ENCODE data around the gene COL27A1. TPM values are rescaled to one million over a fixed set of nuclear protein-coding genes. Genes with fewer than 3 reads are reported as not detected.

COL27A1 gene
- total RNA-seq, 1 experiment from 2014 or later: 20.1 TPM

DNA sequence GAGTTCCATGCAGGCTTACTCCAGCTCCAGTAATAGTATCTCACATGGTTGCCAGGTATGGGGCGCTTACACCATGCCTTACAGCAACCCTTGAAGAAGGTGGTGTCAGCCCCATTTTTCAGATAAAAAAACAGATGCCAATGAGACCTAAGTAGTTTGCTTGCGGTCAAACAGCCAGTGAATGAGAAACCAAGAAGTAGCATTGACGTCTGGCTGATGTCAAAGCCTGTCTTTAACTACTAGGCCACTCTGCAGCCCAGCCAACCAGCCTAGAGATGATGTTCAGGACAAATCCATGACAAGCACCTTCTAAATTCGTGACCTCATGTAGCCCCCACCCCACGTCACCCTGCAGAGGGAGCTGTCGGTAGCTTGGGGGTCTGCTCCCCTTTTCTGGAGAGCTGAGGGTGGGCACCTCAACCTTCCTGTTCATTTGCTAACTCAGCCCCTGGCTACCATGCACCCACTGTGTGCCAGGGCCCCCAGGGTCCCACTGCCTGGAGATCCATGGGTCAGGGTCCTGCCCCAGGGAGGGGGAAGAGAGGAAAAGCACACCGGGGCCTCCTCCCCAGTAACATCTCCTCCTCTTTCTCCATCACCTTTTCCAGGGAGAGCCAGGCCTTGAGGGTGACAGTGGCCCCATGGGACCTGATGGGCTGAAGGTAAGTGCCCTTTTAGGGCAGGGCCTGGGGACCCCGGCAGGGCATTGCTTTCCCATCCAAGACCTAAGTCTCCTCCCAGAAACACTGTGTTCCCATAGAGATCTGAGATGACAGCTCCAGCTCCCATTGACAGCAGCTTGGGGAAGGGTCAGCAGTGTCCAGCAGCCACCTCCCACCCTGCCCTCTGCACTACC is 115.0 kb downstream of the COL27A1 start:
- no peaks in the 10 kb centered on the region for H3K4me1 Mint-ChIP-seq (ENCODE audit: low read depth, unreplicated experiment)
- H3K27me3 Mint-ChIP-seq (ENCODE audit: unreplicated experiment): no peaks in the 10 kb centered on the region
- TF ChIP-seq, protein P1, sequence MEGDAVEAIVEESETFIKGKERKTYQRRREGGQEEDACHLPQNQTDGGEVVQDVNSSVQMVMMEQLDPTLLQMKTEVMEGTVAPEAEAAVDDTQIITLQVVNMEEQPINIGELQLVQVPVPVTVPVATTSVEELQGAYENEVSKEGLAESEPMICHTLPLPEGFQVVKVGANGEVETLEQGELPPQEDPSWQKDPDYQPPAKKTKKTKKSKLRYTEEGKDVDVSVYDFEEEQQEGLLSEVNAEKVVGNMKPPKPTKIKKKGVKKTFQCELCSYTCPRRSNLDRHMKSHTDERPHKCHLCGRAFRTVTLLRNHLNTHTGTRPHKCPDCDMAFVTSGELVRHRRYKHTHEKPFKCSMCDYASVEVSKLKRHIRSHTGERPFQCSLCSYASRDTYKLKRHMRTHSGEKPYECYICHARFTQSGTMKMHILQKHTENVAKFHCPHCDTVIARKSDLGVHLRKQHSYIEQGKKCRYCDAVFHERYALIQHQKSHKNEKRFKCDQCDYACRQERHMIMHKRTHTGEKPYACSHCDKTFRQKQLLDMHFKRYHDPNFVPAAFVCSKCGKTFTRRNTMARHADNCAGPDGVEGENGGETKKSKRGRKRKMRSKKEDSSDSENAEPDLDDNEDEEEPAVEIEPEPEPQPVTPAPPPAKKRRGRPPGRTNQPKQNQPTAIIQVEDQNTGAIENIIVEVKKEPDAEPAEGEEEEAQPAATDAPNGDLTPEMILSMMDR (IDR thresholded peaks at IDR 0.05; ENCODE audit: unreplicated experiment): no peak
- H3K27ac Mint-ChIP-seq (ENCODE audit: unreplicated experiment): no peak overlapping the region
- intact Hi-C loops (cut with micrococcal nuclease; ENCODE audit: unreplicated experiment): loop anchor here (5.0 kb wide), 2 partner anchors 113 to 163 kb away; partner anchors contain the start of gene COL27A1
- no peak for DNase-seq
- CTCF ChIA-PET: interaction anchor here (1.8 to 2.1 kb wide), 2 partner anchors 162 to 188 kb away, joined by 9 to 11 read pairs; no protein-coding TSS in a partner anchor
- H3K36me3 Mint-ChIP-seq (ENCODE audit: insufficient read depth, unreplicated experiment): no peaks in the 10 kb centered on the region
- no peak overlapping the region for H3K4me3 Mint-ChIP-seq (ENCODE audit: low read depth, unreplicated experiment)
- no TSS peak for BruUV-seq (replicated peaks)
- no peaks in the 10 kb centered on the region for H3K9me3 Mint-ChIP-seq (ENCODE audit: low read depth, unreplicated experiment)

DNA sequence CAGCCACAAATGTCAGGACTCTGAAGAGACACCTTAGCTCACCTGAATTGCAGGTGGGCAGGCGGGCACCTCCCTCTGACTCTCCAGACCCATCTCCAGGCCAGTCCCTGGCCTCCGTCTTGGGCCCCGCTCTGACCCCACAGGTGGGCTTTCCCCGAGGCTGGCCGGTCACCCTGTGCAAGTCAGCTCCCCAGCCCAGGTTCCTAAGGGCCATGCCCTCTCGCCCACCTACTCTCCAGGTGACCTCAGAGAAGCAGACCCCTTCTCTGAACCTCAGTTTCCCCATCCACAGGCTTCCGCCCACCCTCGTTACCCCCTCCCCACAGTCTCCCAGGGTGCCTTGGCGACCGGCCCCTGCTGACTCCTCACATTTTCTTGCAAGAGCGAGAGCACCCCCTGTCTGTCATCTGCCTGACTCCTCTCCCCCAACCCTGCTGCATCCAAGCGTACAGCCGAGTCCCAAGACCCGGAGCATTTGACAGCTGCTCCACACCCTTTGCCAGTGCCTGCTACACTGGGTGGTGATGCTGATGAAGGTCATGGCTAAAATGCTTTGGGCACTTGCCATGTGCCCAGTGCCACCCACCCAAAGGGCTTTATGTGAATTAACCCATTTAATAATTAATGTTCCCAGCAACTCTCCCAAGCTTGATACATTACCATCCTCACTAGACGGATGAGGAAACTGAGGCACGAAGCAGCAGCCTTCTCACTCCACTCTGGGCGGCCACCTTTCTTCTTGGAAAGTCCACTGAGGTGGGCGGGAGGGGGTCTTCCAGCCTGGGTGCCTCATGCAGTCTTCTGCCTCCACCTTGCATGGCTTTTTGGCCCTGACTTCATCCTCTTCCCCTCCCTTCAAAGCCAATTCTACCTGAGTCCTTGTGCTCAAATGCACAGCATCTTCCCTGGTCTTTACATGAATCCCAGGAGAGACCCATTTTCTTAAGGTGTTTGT is 116.5 kb downstream of the COL27A1 start:
- no TSS peak for BruUV-seq (replicated peaks)
- H3K4me3 Mint-ChIP-seq (ENCODE audit: low read depth, unreplicated experiment): no peak overlapping the region
- DNase-seq: peak; percentile 57
- intact Hi-C loops (cut with micrococcal nuclease; ENCODE audit: unreplicated experiment): loop anchor here (5.0 kb wide), 2 partner anchors 115 to 165 kb away; partner anchors contain the start of gene COL27A1
- no peaks in the 10 kb centered on the region for H3K27me3 Mint-ChIP-seq (ENCODE audit: unreplicated experiment)
- TF ChIP-seq, protein P1 (IDR thresholded peaks at IDR 0.05; ENCODE audit: unreplicated experiment): no peak
- CTCF ChIA-PET: interaction anchor here (1.8 to 2.1 kb wide), 2 partner anchors 164 to 189 kb away, joined by 9 to 11 read pairs; no protein-coding TSS in a partner anchor
- H3K9me3 Mint-ChIP-seq (ENCODE audit: low read depth, unreplicated experiment): no peaks in the 10 kb centered on the region
- no peaks in the 10 kb centered on the region for H3K36me3 Mint-ChIP-seq (ENCODE audit: insufficient read depth, unreplicated experiment)
- no peak overlapping the region for H3K27ac Mint-ChIP-seq (ENCODE audit: unreplicated experiment)
- no peaks in the 10 kb centered on the region for H3K4me1 Mint-ChIP-seq (ENCODE audit: low read depth, unreplicated experiment)

DNA sequence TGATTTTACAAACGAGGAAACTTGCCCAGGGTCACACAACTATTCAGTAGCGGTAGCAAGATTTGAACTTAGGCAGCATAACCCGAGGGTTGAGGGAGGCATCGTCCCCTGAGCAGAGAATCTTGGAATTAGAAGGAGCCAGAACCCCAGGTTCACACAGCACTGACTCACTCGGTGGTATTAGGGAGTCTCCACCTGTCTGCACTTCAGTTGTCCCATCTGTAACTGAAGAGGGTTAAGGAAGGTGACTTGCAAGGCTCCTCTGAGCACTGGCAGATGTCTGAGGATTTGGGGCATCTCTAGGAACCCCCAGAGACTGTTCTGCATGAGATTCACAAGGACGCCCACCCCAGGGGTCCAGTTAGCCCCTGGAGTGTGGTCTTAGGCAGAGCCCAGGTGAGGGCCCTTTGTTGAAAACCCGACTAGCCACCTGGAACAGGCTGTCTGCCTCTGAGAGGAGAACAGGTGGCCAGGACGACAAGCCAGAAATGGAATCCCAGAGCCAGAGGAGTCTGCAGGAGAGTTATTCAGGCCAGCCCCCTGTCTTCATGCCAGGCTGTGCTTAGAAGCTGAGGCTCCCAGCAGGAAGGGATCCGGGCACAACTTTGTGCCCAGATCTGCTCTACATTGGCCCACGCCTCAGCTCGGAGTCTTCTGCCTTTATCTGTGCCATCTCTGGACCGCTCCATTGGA is 117.5 kb downstream of the COL27A1 start:
- Mint-ChIP-seq H3K9me3 (ENCODE audit: low read depth, unreplicated experiment) (no peaks in the 10 kb centered on the region), H3K27me3 (ENCODE audit: unreplicated experiment) (no peaks in the 10 kb centered on the region), H3K4me3 (ENCODE audit: low read depth, unreplicated experiment) (no peak overlapping the region), H3K36me3 (ENCODE audit: insufficient read depth, unreplicated experiment) (no peaks in the 10 kb centered on the region), H3K27ac (ENCODE audit: unreplicated experiment) (no peak overlapping the region), H3K4me1 (ENCODE audit: low read depth, unreplicated experiment) (no peaks in the 10 kb centered on the region)
- BruUV-seq (replicated peaks): no TSS peak
- intact Hi-C loops (cut with micrococcal nuclease; ENCODE audit: unreplicated experiment): loop anchor here (5.0 kb wide), 2 partner anchors 116 to 166 kb away; partner anchors contain the start of gene COL27A1
- TF ChIP-seq, protein P1 (IDR thresholded peaks at IDR 0.05; ENCODE audit: unreplicated experiment): no peak
- CTCF ChIA-PET: no interaction called here
- no peak for DNase-seq

DNA sequence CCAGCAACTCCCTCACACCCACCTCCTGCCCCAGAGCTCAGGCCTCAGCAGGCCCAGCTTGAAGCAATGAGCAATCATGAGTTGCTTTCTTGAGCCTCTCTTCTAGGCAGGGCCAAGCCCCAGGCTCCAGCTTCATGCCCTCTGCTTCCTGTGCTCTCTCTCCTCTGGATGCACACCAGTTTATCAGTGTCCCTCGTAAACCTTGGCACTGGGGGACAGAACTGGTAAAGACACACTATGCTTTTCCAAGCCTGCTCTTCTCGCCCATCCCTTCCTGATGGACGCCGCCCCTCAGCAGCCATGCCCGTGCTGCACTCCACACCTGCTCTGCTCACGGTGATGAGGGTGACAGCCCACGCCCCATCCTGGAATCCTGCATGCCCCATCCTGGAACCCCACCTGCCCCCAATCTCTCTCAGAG is 118.1 kb downstream of the COL27A1 start:
- intact Hi-C loops (cut with micrococcal nuclease; ENCODE audit: unreplicated experiment): loop anchor here (5.0 kb wide), 2 partner anchors 116 to 166 kb away; partner anchors contain the start of gene COL27A1
- no peak overlapping the region for H3K4me3 Mint-ChIP-seq (ENCODE audit: low read depth, unreplicated experiment)
- BruUV-seq (replicated peaks): no TSS peak
- no peaks in the 10 kb centered on the region for H3K27me3 Mint-ChIP-seq (ENCODE audit: unreplicated experiment)
- H3K4me1 Mint-ChIP-seq (ENCODE audit: low read depth, unreplicated experiment): no peaks in the 10 kb centered on the region
- H3K9me3 Mint-ChIP-seq (ENCODE audit: low read depth, unreplicated experiment): no peaks in the 10 kb centered on the region
- H3K36me3 Mint-ChIP-seq (ENCODE audit: insufficient read depth, unreplicated experiment): no peaks in the 10 kb centered on the region
- CTCF ChIA-PET: no interaction called here
- TF ChIP-seq, protein P1 (IDR thresholded peaks at IDR 0.05; ENCODE audit: unreplicated experiment): no peak
- H3K27ac Mint-ChIP-seq (ENCODE audit: unreplicated experiment): no peak overlapping the region
- no peak for DNase-seq
